ENCODE data around the gene MARCHF10. TPM values are rescaled to one million over a fixed set of nuclear protein-coding genes. Genes with fewer than 3 reads are reported as not detected.
"Not testable (repeated sequence)": the region's sequence is repeated elsewhere in the genome, so short reads cannot be mapped to it uniquely, and the experiment has no call there.

The MARCHF10 gene
- total RNA-seq, 1 experiment from 2014 or later, result not detected

- ChIA-PET POLR2A (ENCODE audit: low non-redundant PET) (no interaction called here), CTCF (interaction anchor here (0.6 kb wide), 1 partner anchor 13 kb away, joined by 3 read pairs; no protein-coding TSS in a partner anchor)
- Histone ChIP-seq H3K9me3 (ENCODE audit: low read depth, low read length, poor library complexity, severe bottlenecking) (no peaks in the 10 kb centered on the region), H3K36me3 (ENCODE audit: insufficient read depth, low read length, poor library complexity, severe bottlenecking) (no peaks in the 10 kb centered on the region), H3K4me1 (ENCODE audit: insufficient read depth, low read length, poor library complexity, severe bottlenecking) (peaks cover 6% of the 10 kb centered on the region), H3K27me3 (replicated peaks; ENCODE audit: insufficient read depth, low read depth, low read length, poor library complexity) (no peaks in the 10 kb centered on the region), H3K27ac (ENCODE audit: low read depth, low read length, poor library complexity, severe bottlenecking) (no peak overlapping the region), H3K4me3 (ENCODE audit: low read depth, low read length, poor library complexity, severe bottlenecking) (no peak overlapping the region)
- BruUV-seq (replicated peaks), result no TSS peak
- intact Hi-C loops (cut with micrococcal nuclease; ENCODE audit: unreplicated experiment), result no loop called here
- no peak for DNase-seq (ENCODE audit: low spot score)
- TF ChIP-seq EZH2 (IDR thresholded peaks at IDR 0.05; ENCODE audit: borderline replicate concordance, low read depth, low read length, poor library complexity, severe bottlenecking) (no peak), CTCF (conservative IDR thresholded peaks at IDR 0.05; ENCODE audit: low read depth, low read length) (no peak)
Observed at GRCh38 chr17:62832405-62832804, 24.3 kb upstream of the MARCHF10 start.

GRCh38 chr17:62831066-62831465 lies 23.0 kb upstream of the MARCHF10 start:
- H3K4me3 ChIP-seq (ENCODE audit: low read depth, low read length, poor library complexity, severe bottlenecking); H3K27me3 ChIP-seq (replicated peaks; ENCODE audit: insufficient read depth, low read depth, low read length, poor library complexity); H3K4me1 ChIP-seq (ENCODE audit: insufficient read depth, low read length, poor library complexity, severe bottlenecking); H3K27ac ChIP-seq (ENCODE audit: low read depth, low read length, poor library complexity, severe bottlenecking); H3K9me3 ChIP-seq (ENCODE audit: low read depth, low read length, poor library complexity, severe bottlenecking); DNase-seq (ENCODE audit: low spot score); POLR2A ChIA-PET (ENCODE audit: low non-redundant PET); intact Hi-C loops (cut with micrococcal nuclease; ENCODE audit: unreplicated experiment); CTCF ChIA-PET; BruUV-seq (replicated peaks); H3K36me3 ChIP-seq (ENCODE audit: insufficient read depth, low read length, poor library complexity, severe bottlenecking): not testable (repeated sequence)

- H3K4me1 ChIP-seq (ENCODE audit: insufficient read depth, low read length, poor library complexity, severe bottlenecking), result peaks cover 6% of the 10 kb centered on the region
- ChIA-PET CTCF (no interaction called here), POLR2A (ENCODE audit: low non-redundant PET) (no interaction called here)
- intact Hi-C loops (cut with micrococcal nuclease; ENCODE audit: unreplicated experiment), result no loop called here
- no peaks in the 10 kb centered on the region for H3K36me3 ChIP-seq (ENCODE audit: insufficient read depth, low read length, poor library complexity, severe bottlenecking)
- H3K4me3 ChIP-seq (ENCODE audit: low read depth, low read length, poor library complexity, severe bottlenecking), result no peak overlapping the region
- no peaks in the 10 kb centered on the region for H3K9me3 ChIP-seq (ENCODE audit: low read depth, low read length, poor library complexity, severe bottlenecking)
- H3K27me3 ChIP-seq (replicated peaks; ENCODE audit: insufficient read depth, low read depth, low read length, poor library complexity), result no peaks in the 10 kb centered on the region
- TF ChIP-seq EZH2 (IDR thresholded peaks at IDR 0.05; ENCODE audit: borderline replicate concordance, low read depth, low read length, poor library complexity, severe bottlenecking) (no peak), CTCF (conservative IDR thresholded peaks at IDR 0.05; ENCODE audit: low read depth, low read length) (no peak)
- no peak overlapping the region for H3K27ac ChIP-seq (ENCODE audit: low read depth, low read length, poor library complexity, severe bottlenecking)
- no TSS peak for BruUV-seq (replicated peaks)
- peak; percentile 34 for DNase-seq (ENCODE audit: low spot score)
Observed at GRCh38 chr17:62827746-62828485, 19.8 kb upstream of the MARCHF10 start.

GRCh38 chr17:62826956-62827355 lies 18.8 kb upstream of the MARCHF10 start:
- no peak for DNase-seq (ENCODE audit: low spot score)
- no peaks in the 10 kb centered on the region for H3K36me3 ChIP-seq (ENCODE audit: insufficient read depth, low read length, poor library complexity, severe bottlenecking)
- H3K4me1 ChIP-seq (ENCODE audit: insufficient read depth, low read length, poor library complexity, severe bottlenecking), result peaks cover 6% of the 10 kb centered on the region
- no peak for TF ChIP-seq EZH2 (IDR thresholded peaks at IDR 0.05; ENCODE audit: borderline replicate concordance, low read depth, low read length, poor library complexity, severe bottlenecking)
- TF ChIP-seq CTCF (conservative IDR thresholded peaks at IDR 0.05; ENCODE audit: low read depth, low read length), result no peak
- no peaks in the 10 kb centered on the region for H3K9me3 ChIP-seq (ENCODE audit: low read depth, low read length, poor library complexity, severe bottlenecking)
- intact Hi-C loops (cut with micrococcal nuclease; ENCODE audit: unreplicated experiment), result no loop called here
- BruUV-seq (replicated peaks), result no TSS peak
- no peaks in the 10 kb centered on the region for H3K27me3 ChIP-seq (replicated peaks; ENCODE audit: insufficient read depth, low read depth, low read length, poor library complexity)
- H3K4me3 ChIP-seq (ENCODE audit: low read depth, low read length, poor library complexity, severe bottlenecking), result no peak overlapping the region
- CTCF ChIA-PET, result no interaction called here
- no peak overlapping the region for H3K27ac ChIP-seq (ENCODE audit: low read depth, low read length, poor library complexity, severe bottlenecking)
- POLR2A ChIA-PET (ENCODE audit: low non-redundant PET), result interaction anchor here (0.6 kb wide), 1 partner anchor 268 kb away, joined by 3 read pairs; no protein-coding TSS in a partner anchor
